ENCODE measurements around the gene NFYA. TPM values are rescaled to one million over a fixed set of nuclear protein-coding genes. Genes with fewer than 3 reads are reported as not detected.
A peak's percentile ranks its signal among the peaks of the same experiment; 100 is the strongest.
"Not testable (repeated sequence)": the region's sequence is repeated elsewhere in the genome, so short reads cannot be mapped to it uniquely, and the experiment has no call there.

Gene NFYA
- total RNA-seq, 1 experiment from 2014 or later = 10.6 TPM

- in situ Hi-C loops (cut with HindIII; ENCODE audit: low pct_unique_long_range_greater_than_20kb, low sequenced_read_pairs) = loop anchor here (25.0 kb wide), 1 partner anchor 102 kb away; no protein-coding TSS in a partner anchor
- no peak for DNase-seq (ENCODE audit: low read depth, low spot score)
Observed at GRCh38 chr6:41085182-41085581, 12.4 kb downstream of the NFYA start.

GRCh38 chr6:41088451-41088850 is 15.7 kb downstream of the NFYA start:
- DNase-seq (ENCODE audit: low read depth, low spot score) = no peak
- in situ Hi-C loops (cut with HindIII; ENCODE audit: low pct_unique_long_range_greater_than_20kb, low sequenced_read_pairs) = loop anchor here (25.0 kb wide), 1 partner anchor 99 kb away; no protein-coding TSS in a partner anchor

GRCh38 chr6:41090841-41091761 is 18.3 kb downstream of the NFYA start:
- DNase-seq (ENCODE audit: low read depth, low spot score) = no peak
- in situ Hi-C loops (cut with HindIII; ENCODE audit: low pct_unique_long_range_greater_than_20kb, low sequenced_read_pairs) = loop anchor here (25.0 kb wide), 1 partner anchor 96 kb away; no protein-coding TSS in a partner anchor

- in situ Hi-C loops (cut with HindIII; ENCODE audit: low pct_unique_long_range_greater_than_20kb, low sequenced_read_pairs) = loop anchor here (25.0 kb wide), 1 partner anchor 95 kb away; no protein-coding TSS in a partner anchor
- DNase-seq (ENCODE audit: low read depth, low spot score) = peak; percentile 67
Observed at GRCh38 chr6:41092421-41093140, 19.8 kb downstream of the NFYA start.

- DNase-seq (ENCODE audit: low read depth, low spot score) = peak; percentile 48
- in situ Hi-C loops (cut with HindIII; ENCODE audit: low pct_unique_long_range_greater_than_20kb, low sequenced_read_pairs) = loop anchor here (25.0 kb wide), 1 partner anchor 94 kb away; no protein-coding TSS in a partner anchor
Observed at GRCh38 chr6:41093729-41094128, 21.0 kb downstream of the NFYA start.

- peak; percentile 93 for DNase-seq (ENCODE audit: low read depth, low spot score)
- in situ Hi-C loops (cut with HindIII; ENCODE audit: low pct_unique_long_range_greater_than_20kb, low sequenced_read_pairs) = loop anchor here (25.0 kb wide), 1 partner anchor 90 kb away; no protein-coding TSS in a partner anchor
Observed at GRCh38 chr6:41097467-41098090, 24.8 kb downstream of the NFYA start.

- peak; percentile 21 for DNase-seq (ENCODE audit: low read depth, low spot score)
- in situ Hi-C loops (cut with HindIII; ENCODE audit: low pct_unique_long_range_greater_than_20kb, low sequenced_read_pairs) = loop anchor here (25.0 kb wide), 1 partner anchor 89 kb away; no protein-coding TSS in a partner anchor
Observed at GRCh38 chr6:41098366-41098765, 25.6 kb downstream of the NFYA start.

GRCh38 chr6:41100871-41101287 is 28.1 kb downstream of the NFYA start:
- in situ Hi-C loops (cut with HindIII; ENCODE audit: low pct_unique_long_range_greater_than_20kb, low sequenced_read_pairs) = no loop called here
- no peak for DNase-seq (ENCODE audit: low read depth, low spot score)

GRCh38 chr6:41103847-41104246 is 31.1 kb downstream of the NFYA start:
- DNase-seq (ENCODE audit: low read depth, low spot score) = no peak
- in situ Hi-C loops (cut with HindIII; ENCODE audit: low pct_unique_long_range_greater_than_20kb, low sequenced_read_pairs) = no loop called here

GRCh38 chr6:41111017-41111416 is 38.2 kb downstream of the NFYA start:
- DNase-seq (ENCODE audit: low read depth, low spot score) = no peak
- in situ Hi-C loops (cut with HindIII; ENCODE audit: low pct_unique_long_range_greater_than_20kb, low sequenced_read_pairs) = no loop called here

- in situ Hi-C loops (cut with HindIII; ENCODE audit: low pct_unique_long_range_greater_than_20kb, low sequenced_read_pairs); DNase-seq (ENCODE audit: low read depth, low spot score): not testable (repeated sequence)
Observed at GRCh38 chr6:41115027-41115426, 42.3 kb downstream of the NFYA start.

- in situ Hi-C loops (cut with HindIII; ENCODE audit: low pct_unique_long_range_greater_than_20kb, low sequenced_read_pairs) = no loop called here
- no peak for DNase-seq (ENCODE audit: low read depth, low spot score)
Observed at GRCh38 chr6:41119508-41119907, 46.7 kb downstream of the NFYA start.

- in situ Hi-C loops (cut with HindIII; ENCODE audit: low pct_unique_long_range_greater_than_20kb, low sequenced_read_pairs) = no loop called here
- no peak for DNase-seq (ENCODE audit: low read depth, low spot score)
Observed at GRCh38 chr6:41120058-41120457, 47.3 kb downstream of the NFYA start.

GRCh38 chr6:41122373-41122772 is 49.6 kb downstream of the NFYA start:
- DNase-seq (ENCODE audit: low read depth, low spot score) = no peak
- in situ Hi-C loops (cut with HindIII; ENCODE audit: low pct_unique_long_range_greater_than_20kb, low sequenced_read_pairs) = no loop called here

GRCh38 chr6:41122918-41123317 is 50.1 kb downstream of the NFYA start:
- no peak for DNase-seq (ENCODE audit: low read depth, low spot score)
- in situ Hi-C loops (cut with HindIII; ENCODE audit: low pct_unique_long_range_greater_than_20kb, low sequenced_read_pairs) = no loop called here

GRCh38 chr6:41125282-41125681 is 52.5 kb downstream of the NFYA start:
- in situ Hi-C loops (cut with HindIII; ENCODE audit: low pct_unique_long_range_greater_than_20kb, low sequenced_read_pairs) = no loop called here
- no peak for DNase-seq (ENCODE audit: low read depth, low spot score)

- no peak for DNase-seq (ENCODE audit: low read depth, low spot score)
- in situ Hi-C loops (cut with HindIII; ENCODE audit: low pct_unique_long_range_greater_than_20kb, low sequenced_read_pairs) = no loop called here
Observed at GRCh38 chr6:41132254-41132653, 59.5 kb downstream of the NFYA start.
